HG02840 (cell line): ENCODE measurements around the gene SPECC1L.

Source experiments
- ATAC-seq: cut with Tn5 transposase; IDR thresholded peaks from one replicate; pipeline ENCODE4 v1.9.1; 2021; ENCODE audit warnings: mild to moderate bottlenecking, moderate library complexity, moderate number of reproducible peaks; ENCODE audit not compliant: unreplicated experiment, low FRiP score

Gene SPECC1L

GRCh38 chr22:24357547-24357946 lies 86.9 kb downstream of the SPECC1L start:
- no peak for ATAC-seq

- no peak for ATAC-seq
These were observed 87.6 kb downstream of the SPECC1L start for GRCh38 chr22:24358105-24358836.

DNA sequence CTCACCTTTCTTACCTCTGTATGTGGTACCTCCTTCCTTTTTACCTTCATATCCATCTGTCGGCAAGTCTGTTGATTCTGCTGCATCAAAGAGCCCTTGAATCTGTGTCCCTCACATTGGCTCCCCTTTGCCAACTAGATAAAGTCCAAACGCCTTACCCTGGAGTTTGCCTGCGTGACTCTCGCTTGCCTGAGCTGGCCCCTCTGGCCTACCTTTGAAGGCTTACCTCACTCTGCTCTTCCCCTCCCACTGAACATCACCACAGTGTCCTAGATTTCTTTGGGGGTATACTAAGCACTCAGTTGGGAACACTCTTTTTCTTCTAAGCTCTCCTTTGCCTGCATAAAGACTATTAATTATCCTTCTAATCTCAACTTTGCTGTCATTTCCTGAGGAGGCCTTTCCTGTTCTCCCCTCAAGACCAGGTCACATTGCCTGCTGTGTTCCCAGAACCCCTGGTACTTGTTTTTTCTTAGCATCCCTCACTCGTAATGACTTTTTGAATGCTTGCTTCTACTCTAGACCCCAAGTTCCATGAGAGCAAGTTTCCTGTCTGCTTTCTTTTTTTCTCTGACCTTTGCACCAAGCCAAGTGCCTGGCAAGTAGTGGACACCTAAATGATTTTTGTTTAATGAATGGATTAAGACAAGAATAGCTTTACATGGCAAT lies 89.0 kb downstream of the SPECC1L start:
- no peak for ATAC-seq

GRCh38 chr22:24361976-24362646 lies 91.5 kb downstream of the SPECC1L start:
- ATAC-seq: no peak

DNA sequence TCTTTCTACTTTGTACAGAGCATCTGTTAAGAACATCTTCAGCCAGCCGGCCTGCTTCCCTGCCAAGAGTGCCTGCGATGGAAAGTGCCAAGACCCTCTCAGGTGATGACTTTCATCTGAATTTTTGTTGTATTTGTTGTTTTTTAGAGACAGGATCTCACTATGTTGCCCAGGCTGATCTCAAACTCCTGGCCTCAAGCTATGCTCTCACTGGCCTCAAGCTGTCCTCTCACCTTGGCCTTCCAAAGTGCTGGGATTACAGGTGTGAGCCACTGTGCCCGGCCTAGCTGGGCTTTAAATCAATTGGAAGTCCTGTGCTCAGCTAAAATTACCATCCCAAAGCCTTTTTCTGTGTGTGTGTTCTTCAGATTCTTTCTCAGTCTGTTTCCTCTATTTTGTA lies 92.6 kb downstream of the SPECC1L start:
- no peak for ATAC-seq

DNA sequence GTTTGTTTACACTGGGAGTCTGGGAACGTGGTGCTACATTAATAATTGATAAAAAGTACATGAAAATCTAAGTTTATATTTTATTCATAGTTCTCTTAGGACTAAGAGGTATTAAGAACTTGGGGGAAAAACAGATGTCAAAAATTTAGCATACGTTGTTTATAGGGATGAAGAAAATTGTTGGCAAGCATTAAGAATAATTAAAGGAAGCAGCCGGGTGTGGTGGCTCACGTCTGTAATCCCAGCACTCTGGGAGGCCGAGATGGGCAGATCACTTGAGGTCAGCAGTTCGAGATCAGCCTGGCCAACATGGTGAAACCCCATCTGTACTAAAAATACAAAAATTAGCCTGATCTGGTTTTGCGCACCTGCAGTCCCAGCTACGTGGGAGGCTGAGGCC lies 96.1 kb downstream of the SPECC1L start:
- ATAC-seq: no peak

DNA sequence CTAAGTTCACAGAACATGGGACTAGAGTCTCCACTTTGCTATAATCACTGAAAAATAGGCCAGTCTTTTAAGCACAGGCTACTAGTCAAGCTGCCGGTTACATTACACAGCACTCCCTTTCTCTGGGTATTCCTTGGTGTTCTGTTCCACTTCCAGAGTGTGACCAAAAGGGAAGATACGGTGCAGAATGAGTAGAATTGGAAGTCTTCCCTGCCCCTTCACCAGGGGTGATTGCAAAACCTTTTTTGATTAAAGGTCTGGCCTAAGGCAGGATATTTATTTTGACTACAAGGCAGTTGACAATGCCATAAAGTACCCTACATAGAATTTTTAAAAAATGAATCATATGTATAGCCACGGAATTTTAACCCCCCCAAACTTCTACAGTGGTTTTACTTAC lies 97.2 kb downstream of the SPECC1L start:
- no peak for ATAC-seq

DNA sequence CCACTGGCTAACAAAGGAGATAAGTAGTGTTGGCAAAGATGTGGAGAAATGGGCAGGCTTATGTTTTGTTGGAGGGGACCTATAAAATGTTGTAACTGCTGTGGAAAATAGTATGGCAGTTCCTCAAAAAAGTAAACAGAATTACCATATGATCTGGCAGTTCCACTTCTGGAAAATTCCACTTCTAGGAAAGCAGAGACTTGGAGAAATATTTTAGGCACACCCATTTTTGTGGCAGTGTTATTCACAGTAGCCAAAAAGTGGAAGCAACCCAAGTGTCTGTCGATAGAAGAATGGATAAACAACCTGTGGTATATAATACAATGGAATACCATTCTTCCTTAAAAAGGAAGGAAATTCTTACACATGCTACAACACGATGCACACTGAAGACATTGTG lies 99.8 kb downstream of the SPECC1L start:
- no peak for ATAC-seq

DNA sequence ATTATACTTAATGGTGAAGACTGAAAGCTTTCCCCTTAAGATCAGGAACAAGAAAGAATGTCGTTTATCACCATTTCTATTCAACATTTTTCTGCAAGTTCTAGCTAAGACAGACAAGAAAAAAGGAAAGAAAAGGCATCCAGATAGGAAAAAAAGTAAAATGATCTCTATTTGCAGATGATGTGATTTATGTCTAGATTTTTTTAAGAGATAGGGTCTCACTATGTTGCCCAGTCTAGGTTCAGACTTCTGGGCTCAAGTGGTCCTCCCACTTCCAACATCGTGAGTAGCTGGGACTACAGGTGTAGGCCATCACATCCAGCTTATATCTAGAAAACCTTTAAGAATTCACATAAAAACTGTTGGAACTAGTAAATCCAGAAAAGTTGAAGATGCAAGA lies 105.4 kb downstream of the SPECC1L start:
- no peak for ATAC-seq

- no peak for ATAC-seq
These were observed 106.0 kb downstream of the SPECC1L start for GRCh38 chr22:24376586-24376985.

- no peak for ATAC-seq
These were observed 108.9 kb downstream of the SPECC1L start for GRCh38 chr22:24379536-24379935.

DNA sequence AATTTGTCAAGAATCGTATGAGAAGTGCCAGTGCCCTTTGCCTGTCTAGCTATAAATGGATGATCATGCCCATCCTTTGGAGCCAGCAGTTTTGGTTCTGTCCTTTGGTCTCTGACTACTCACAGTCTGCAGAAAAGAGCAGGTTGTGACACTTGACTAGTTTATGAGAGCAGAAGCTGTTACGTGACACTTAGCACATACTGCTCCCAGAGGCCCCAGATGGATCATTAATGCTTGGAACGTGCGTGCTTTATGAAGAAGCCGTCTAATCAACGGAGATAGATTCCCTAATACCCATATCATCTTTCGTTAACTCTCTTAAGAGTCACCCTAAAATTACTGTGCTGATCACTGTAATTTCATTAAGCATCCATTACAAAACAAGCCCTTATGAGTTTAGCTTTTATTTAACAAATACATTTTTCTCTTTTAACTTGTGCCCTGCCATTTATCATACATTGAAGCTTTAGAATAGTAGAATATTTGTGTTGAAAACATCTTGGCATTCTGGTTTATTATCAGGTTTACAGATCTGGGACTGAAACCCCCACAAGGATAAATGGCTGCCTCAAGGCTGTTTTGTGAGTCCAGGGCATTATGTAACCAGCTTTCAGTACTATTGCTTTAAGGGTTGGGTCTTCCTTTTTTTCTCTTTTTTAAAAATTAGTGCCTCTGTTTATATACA lies 109.7 kb downstream of the SPECC1L start:
- ATAC-seq: no peak

GRCh38 chr22:24380905-24381230 lies 110.2 kb downstream of the SPECC1L start:
- ATAC-seq: no peak

GRCh38 chr22:24383061-24383460 lies 112.4 kb downstream of the SPECC1L start:
- no peak for ATAC-seq

DNA sequence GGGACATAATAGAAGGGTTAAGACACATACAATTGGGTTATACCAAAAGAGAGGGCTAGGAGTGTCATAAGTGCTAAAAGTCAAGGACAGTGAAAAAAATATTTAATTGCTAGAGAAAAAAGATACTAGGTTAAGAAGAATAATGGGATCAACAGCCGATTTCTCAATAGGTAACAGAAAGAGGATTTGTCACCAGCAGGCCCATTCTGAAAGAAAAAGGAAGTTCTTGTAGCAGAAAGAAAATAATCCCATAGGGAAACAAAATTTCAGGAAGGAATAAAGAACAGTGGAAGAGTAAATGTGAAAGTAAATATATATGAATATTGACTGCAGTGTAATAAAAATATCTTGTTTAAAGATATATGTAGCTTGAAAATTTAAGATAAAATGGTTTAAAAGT lies 113.5 kb downstream of the SPECC1L start:
- no peak for ATAC-seq

DNA sequence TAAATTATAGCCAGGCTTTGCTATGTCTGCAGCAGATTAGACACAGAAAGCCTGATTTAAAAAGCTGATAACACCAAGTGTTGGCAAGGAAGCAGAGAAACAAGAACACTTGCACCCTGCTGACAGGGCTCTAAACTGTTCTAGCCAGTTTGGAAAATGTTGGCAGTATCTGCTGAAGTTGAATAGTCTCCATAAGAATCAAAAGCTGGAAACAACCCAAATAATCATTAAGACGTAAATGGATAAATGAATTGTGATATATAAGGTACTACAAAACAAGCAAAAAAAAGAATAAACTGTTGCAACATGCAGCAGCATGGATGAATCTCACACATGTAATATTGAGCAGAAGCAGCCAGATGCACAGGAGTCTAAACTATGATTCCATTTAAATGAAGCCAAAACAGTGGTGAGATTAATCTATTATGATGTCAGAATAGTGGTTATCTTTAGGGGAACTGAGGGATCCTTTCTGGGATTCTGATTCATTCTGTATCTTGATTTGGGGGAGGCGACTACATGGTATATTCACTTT lies 116.4 kb downstream of the SPECC1L start:
- no peak for ATAC-seq

DNA sequence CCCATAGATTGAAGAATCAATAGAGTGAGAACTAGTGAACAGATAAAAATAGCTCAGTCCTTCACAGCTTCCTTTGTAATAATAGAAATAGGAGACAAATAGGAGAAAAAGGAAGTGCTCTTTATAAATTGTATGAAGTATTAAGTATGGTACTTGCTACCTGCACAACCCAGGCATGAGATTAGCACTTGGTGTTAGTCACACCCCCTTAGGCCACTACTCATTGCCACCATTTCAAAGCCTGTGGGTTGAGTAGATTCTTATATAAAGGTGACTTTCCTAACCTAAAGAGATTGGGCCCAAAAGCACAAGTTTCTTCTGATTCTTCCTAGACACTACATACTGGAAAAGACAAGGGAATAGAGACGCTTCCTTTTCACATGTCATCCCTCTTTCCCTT lies 119.0 kb downstream of the SPECC1L start:
- ATAC-seq: no peak

- no peak for ATAC-seq
These were observed 119.5 kb downstream of the SPECC1L start for GRCh38 chr22:24390156-24390555.

DNA sequence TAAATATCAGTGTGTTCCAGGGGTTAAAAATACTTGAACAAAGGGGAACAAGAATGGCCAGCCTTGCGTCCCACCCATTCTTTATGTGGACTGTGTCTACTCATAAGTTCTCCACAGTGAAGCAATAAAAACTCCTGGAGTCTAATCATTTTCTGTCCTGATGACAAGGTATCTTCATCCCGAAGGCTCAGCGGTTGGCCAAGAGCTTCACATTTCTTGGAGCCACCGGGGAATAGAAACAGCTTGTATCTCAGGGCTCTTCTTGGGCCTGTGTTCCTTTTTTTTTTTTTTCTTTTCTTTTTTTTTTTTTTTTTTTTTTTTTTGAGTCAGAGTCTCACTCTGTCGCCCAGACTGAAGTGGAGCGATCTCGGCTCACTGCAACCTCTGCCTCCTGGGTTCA lies 119.9 kb downstream of the SPECC1L start:
- ATAC-seq: no peak

- no peak for ATAC-seq
These were observed 121.2 kb downstream of the SPECC1L start for GRCh38 chr22:24391836-24392217.
